RWPE2 (cell line): ENCODE measurements around the gene C1orf35.

Experiments used
- ATAC-seq: fragments of 200-7000 bp; cut with Tn5 transposase; 3 replicates; pipeline ENCODE4 v1.9.1; 2021; ENCODE audit warnings: low read depth
- DNase-seq: peaks from one replicate; pipeline ENCODE4 v3.0.0-alpha.2; 2020; ENCODE audit warnings: low spot score
- H3K27ac ChIP-seq: fragments of 450-650 bp; 2 replicates; pipeline ENCODE4 v1.5.1; 2017; ENCODE audit warnings: mild to moderate bottlenecking; ENCODE audit not compliant: poor library complexity, severe bottlenecking
- H3K27me3 ChIP-seq: fragments of 250-450 bp; sonication (Bioruptor Pico); 2 replicates; pipeline ENCODE4 v1.5.1; 2021; ENCODE audit warnings: mild to moderate bottlenecking, moderate library complexity; ENCODE audit not compliant: insufficient read depth, poor library complexity, severe bottlenecking
- H3K36me3 ChIP-seq: fragments of 250-450 bp; sonication (Bioruptor Pico); 2 replicates; pipeline ENCODE4 v1.5.1; 2020; ENCODE audit warnings: low read depth, mild to moderate bottlenecking, moderate library complexity
- H3K4me1 ChIP-seq: fragments of 250-450 bp; sonication (Bioruptor Pico); 2 replicates; pipeline ENCODE4 v1.5.1; 2021; ENCODE audit warnings: mild to moderate bottlenecking, moderate library complexity; ENCODE audit not compliant: insufficient read depth, poor library complexity, severe bottlenecking
- H3K4me3 ChIP-seq: fragments of 250-450 bp; sonication (Bioruptor Pico); 2 replicates; pipeline ENCODE4 v1.5.1; 2021; ENCODE audit warnings: mild to moderate bottlenecking, moderate library complexity; ENCODE audit not compliant: severe bottlenecking
- H3K9me3 ChIP-seq: fragments of 250-450 bp; sonication (Bioruptor Pico); 2 replicates; pipeline ENCODE4 v1.5.1; 2021; ENCODE audit warnings: mild to moderate bottlenecking, moderate library complexity; ENCODE audit not compliant: severe bottlenecking
- TF ChIP-seq, protein P1 (sequence below): fragments of 450-650 bp; IDR thresholded peaks from one replicate; pipeline ENCODE4 v1.5.1; 2017; ENCODE audit warnings: mild to moderate bottlenecking, moderate library complexity; ENCODE audit not compliant: poor library complexity, severe bottlenecking

The C1orf35 gene

GRCh38 chr1:228077565-228078330 is 25.4 kb downstream of the C1orf35 start:
- Histone ChIP-seq H3K36me3 (no peaks in the 10 kb centered on the region), H3K4me1 (no peaks in the 10 kb centered on the region), H3K27me3 (no peaks in the 10 kb centered on the region), H3K9me3 (no peaks in the 10 kb centered on the region), H3K4me3 (no peak overlapping the region), H3K27ac (no peak overlapping the region)
- DNase-seq = no peak
- TF ChIP-seq, protein P1, sequence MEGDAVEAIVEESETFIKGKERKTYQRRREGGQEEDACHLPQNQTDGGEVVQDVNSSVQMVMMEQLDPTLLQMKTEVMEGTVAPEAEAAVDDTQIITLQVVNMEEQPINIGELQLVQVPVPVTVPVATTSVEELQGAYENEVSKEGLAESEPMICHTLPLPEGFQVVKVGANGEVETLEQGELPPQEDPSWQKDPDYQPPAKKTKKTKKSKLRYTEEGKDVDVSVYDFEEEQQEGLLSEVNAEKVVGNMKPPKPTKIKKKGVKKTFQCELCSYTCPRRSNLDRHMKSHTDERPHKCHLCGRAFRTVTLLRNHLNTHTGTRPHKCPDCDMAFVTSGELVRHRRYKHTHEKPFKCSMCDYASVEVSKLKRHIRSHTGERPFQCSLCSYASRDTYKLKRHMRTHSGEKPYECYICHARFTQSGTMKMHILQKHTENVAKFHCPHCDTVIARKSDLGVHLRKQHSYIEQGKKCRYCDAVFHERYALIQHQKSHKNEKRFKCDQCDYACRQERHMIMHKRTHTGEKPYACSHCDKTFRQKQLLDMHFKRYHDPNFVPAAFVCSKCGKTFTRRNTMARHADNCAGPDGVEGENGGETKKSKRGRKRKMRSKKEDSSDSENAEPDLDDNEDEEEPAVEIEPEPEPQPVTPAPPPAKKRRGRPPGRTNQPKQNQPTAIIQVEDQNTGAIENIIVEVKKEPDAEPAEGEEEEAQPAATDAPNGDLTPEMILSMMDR = no peak
- no peak for ATAC-seq

DNA sequence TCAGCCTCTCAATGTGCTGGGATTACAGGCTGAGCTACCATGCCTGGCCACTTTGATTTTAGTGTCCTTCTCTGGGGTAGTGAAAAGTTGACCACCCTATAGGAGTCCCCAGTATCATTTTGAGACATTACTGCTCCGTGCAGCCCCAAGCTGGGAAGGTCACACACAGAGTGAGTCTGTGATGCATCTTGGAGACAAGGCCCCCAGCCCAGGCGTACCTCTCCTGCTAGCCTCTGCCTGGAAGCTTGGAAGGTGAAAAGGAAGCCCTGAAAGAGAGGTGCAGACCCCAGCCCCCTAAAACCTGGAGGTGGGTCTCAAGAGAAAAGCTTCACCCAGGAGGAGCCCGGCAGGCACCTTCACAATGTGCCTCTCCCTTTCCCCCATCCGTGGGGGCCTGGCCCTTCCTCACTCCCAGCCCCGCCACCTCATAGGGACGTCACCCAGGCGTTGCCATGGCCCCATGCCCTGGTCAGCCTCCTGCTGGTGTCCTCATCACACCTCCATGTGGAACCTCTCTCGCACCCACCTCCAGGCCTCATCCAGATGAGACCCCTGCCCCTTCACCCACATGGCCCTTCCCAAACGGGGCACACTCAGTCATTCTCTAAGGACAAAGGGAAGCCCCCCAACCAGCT is 26.2 kb downstream of the C1orf35 start:
- Histone ChIP-seq H3K4me3 (no peak overlapping the region), H3K36me3 (no peaks in the 10 kb centered on the region), H3K4me1 (no peaks in the 10 kb centered on the region), H3K27me3 (no peaks in the 10 kb centered on the region), H3K27ac (no peak overlapping the region), H3K9me3 (no peaks in the 10 kb centered on the region)
- ATAC-seq (no peak), DNase-seq (no peak)
- TF ChIP-seq, protein P1 = no peak

DNA sequence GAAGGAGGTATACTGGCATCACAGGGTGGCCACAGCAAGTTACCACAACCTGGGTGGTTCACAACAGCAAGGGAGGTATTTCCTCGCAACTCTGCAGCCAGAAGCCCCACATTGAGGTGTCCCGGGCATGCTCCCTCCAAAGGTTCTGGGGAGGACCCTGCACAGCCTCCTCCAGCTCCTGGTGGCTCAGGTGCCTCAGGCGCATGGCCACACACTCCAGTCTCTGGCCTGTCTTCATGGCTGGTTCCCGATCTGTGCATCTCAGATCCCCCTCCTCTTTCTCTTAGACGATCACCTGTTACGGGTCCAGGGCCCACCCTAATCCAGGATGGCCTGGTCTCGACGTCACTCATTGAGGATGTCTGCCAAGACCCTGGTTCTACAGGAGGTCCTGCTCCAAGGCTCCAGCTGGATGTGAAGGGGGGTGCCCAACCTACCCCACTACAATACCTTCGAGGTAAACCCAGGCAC is 27.3 kb downstream of the C1orf35 start:
- no peaks in the 10 kb centered on the region for H3K27me3 ChIP-seq
- no peaks in the 10 kb centered on the region for H3K9me3 ChIP-seq
- DNase-seq (no peak), ATAC-seq (no peak)
- H3K4me1 ChIP-seq = no peaks in the 10 kb centered on the region
- TF ChIP-seq, protein P1 = no peak
- H3K4me3 ChIP-seq = no peak overlapping the region
- no peaks in the 10 kb centered on the region for H3K36me3 ChIP-seq
- no peak overlapping the region for H3K27ac ChIP-seq

DNA sequence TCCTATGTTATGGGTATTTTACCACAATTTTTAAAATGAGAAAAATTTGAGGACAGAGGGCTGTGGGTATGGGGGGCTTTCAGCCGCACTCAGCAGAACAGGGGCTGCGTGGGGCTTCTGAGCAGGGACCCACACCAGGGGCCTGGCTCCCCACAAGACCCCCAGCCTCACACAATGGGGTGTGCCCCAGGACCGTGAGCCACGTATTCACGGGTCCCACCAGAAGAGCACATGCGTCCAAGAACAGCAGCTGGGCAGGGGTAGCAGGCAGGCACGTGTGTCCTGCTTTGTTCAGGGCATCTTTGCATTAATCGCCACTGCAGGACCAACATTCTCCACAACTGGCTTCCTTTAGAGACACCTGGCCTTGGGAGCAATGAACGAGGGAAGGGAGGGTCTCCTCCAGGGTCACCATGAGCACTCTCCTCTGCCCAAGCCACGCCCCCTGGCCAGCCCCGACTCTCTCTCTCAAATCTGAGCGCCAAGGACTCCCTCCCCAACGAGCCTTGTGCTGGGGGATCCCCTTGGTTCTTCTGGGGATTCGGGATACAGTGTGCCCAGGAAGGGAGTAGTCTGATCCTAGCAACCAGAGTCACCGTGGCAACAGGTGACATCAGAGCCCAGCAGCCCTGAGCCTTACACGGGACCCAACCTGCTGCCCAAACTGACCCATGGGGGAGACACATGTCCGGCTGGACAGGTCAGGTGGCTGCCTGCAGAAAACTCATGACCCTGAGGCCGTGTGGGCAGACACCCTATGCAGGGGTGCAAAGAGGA is 28.0 kb downstream of the C1orf35 start:
- no peak for ATAC-seq
- H3K27me3 ChIP-seq = no peaks in the 10 kb centered on the region
- no peak overlapping the region for H3K27ac ChIP-seq
- H3K4me3 ChIP-seq = no peak overlapping the region
- no peaks in the 10 kb centered on the region for H3K4me1 ChIP-seq
- TF ChIP-seq, protein P1 = no peak
- DNase-seq = no peak
- H3K36me3 ChIP-seq = no peaks in the 10 kb centered on the region
- H3K9me3 ChIP-seq = no peaks in the 10 kb centered on the region
